Right lobe of liver (tissue), 6 donors: ENCODE results near the gene ATP6V0D1. TPM values are rescaled to one million over a fixed set of nuclear protein-coding genes. Genes with fewer than 3 reads are reported as not detected.

Experiments
- ATAC-seq, 4 donors: fragments of 200-7000 bp; cut with Tn5 transposase; one replicate each; pipeline ENCODE4 v1.9.1; 2020; ENCODE audit warnings: mild to moderate bottlenecking in 4 of 4, moderate library complexity in 4 of 4
- DNase-seq, 3 donors: peaks; one replicate each; pipeline ENCODE4 v3.0.0-alpha.2; 2020
- H3K27ac ChIP-seq, 3 donors: fragments of 200-600 bp; one replicate each; pipeline ENCODE4 v1.8.0; 2022
- H3K27me3 ChIP-seq, 2 donors: fragments of 200-600 bp; one replicate each; pipeline ENCODE4 v1.8.0; 2022
- H3K36me3 ChIP-seq, 4 donors: fragments of 200-600 bp; sonication (generic) in 1 of 4; one replicate each; pipeline versions ENCODE4 v1.5.1 to v1.8.0; 2017 to 2022; ENCODE audit warnings: control low read depth in 1 of 4
- H3K4me1 ChIP-seq, 4 donors: fragments of 200-600 bp; sonication (generic) in 1 of 4; one replicate each; pipeline versions ENCODE4 v1.5.1 to v1.8.0; 2017 to 2022; ENCODE audit warnings: control low read depth in 1 of 4
- H3K4me3 ChIP-seq, 3 donors: fragments of 200-600 bp; one replicate each; pipeline ENCODE4 v1.8.0; 2022
- H3K9me3 ChIP-seq, 4 donors: fragments of 200-600 bp; sonication (generic) in 1 of 4; one replicate each; pipeline versions ENCODE4 v1.5.1 to v1.8.0; 2017 to 2022; ENCODE audit warnings: control low read depth in 1 of 4
- POLR2A ChIP-seq: fragments of 450-650 bp; IDR thresholded peaks from one replicate; pipeline ENCODE4 v1.6.1; 2017; ENCODE audit warnings: antibody characterized with exemption, mild to moderate bottlenecking
- WGBS: methylation state at CpG from one replicate; pipeline ENCODE4 v1.1.6; 2018; ENCODE audit warnings: low coverage, low lambda C conversion rate; ENCODE audit not compliant: insufficient coverage; ENCODE audit errors: missing lambda C conversion rate; 5-methylcytosine and 5-hydroxymethylcytosine counted together
- intact Hi-C, 2 donors: fragments of 100-400 bp; cut with DNase I; formaldehyde crosslinking; loops; one replicate each; pipeline versions ENCODE4 v1.11.2 to v1.14.1; 2022
- total RNA-seq, 6 experiments: library from RNA; depleted of rRNA in 2 of 6; stranded (reverse); fragments of >200 nt in 2 of 6; fragmentation: NEBNext Ultra II Directional in 3 of 6; extraction: Animal tissue kit (Norgen Biotek cat#: 25700) in 3 of 6; gene quantifications; one replicate each; pipeline versions ENCODE4 v1.1.0 to v1.2.4, GENCODE V29; 2016 to 2023
- TF ChIP-seq, protein P1 (sequence below), 4 donors: fragments of 200-600 bp in 3 of 4; fragments of 450-650 bp in 1 of 4; IDR thresholded peaks; one replicate each; pipeline versions ENCODE4 v1.5.1 to v1.8.0; 2016 to 2022; ENCODE audit warnings: antibody characterized with exemption in 4 of 4, mild to moderate bottlenecking in 2 of 4
- donor health status: DM: no; HTN: yes; CAD: no.
- donor health status: DM: no; HTN: no; CAD: no.
- donor health status: DM: no; HTN: no; CAD: no.
- donor health status: DM: no; HTN: yes; CAD: no.
- donor health status: DM: no; HTN: yes; CAD: no.

Gene ATP6V0D1
- total RNA-seq, 6 experiments from 2014 or later = 33.6 to 84.6 (median 47.0) TPM

DNA sequence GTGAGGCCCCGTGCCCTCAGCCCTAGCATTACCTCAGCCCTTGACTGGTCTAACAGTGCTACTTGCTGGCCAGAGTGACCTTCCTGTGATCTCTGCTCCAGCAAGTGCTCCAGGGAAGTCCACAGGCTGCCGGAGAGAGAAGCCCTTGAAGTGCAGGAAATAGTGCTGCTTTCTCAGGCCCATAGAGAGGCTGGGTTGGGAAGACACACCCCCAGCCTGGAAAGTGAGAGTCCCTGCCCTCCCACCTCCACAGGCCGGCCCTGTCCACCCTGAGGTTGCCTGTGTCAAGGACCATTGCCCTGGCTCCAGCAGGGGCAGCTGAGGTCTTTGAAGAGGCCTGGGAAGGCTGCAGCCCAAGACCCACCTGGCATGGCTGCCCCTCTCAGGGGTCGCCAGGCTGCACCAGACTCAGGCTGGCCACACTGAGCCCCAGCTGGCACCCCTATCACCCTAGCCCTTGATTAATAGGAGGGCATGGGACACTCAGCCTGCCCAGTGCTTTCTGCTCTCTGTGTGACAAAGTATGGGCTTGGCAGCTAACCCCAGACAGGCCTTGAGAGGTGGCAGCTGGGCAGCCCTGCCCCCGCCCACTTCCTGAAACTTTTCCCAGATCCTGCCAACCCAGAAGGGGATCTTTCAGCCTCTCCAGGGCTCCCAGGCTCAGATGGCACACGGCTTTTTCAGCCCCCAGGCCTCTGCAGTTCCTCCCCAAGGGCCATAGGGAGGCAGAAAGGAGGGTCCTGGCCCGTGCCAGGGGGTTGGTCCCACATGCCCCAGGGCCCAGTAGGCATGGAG is 21.7 kb downstream of the ATP6V0D1 start:
- WGBS = 33% methylated on average over 4 of the region's 7 CpGs
- Histone ChIP-seq H3K27me3 (no peaks in the 10 kb centered on the region), H3K36me3 (no peaks in the 10 kb centered on the region), H3K4me3 (no peak overlapping the region), H3K9me3 (no peaks in the 10 kb centered on the region), H3K27ac (peak overlapping the region in 2 of 3 donors; percentile 53 to 66), H3K4me1 (peaks cover 0 to 31% (median 17%) of the 10 kb centered on the region in 4 donors)
- ATAC-seq = peak; percentile 55 to 77 (median 67)
- TF ChIP-seq, protein P1, sequence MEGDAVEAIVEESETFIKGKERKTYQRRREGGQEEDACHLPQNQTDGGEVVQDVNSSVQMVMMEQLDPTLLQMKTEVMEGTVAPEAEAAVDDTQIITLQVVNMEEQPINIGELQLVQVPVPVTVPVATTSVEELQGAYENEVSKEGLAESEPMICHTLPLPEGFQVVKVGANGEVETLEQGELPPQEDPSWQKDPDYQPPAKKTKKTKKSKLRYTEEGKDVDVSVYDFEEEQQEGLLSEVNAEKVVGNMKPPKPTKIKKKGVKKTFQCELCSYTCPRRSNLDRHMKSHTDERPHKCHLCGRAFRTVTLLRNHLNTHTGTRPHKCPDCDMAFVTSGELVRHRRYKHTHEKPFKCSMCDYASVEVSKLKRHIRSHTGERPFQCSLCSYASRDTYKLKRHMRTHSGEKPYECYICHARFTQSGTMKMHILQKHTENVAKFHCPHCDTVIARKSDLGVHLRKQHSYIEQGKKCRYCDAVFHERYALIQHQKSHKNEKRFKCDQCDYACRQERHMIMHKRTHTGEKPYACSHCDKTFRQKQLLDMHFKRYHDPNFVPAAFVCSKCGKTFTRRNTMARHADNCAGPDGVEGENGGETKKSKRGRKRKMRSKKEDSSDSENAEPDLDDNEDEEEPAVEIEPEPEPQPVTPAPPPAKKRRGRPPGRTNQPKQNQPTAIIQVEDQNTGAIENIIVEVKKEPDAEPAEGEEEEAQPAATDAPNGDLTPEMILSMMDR (IDR thresholded peaks at IDR 0.05) = no peak
- TF ChIP-seq POLR2A = no peak
- intact Hi-C loops = no loop called here
- DNase-seq = peak in 1 of 3 donors; percentile 64

GRCh38 chr16:67458121-67458641 is 22.8 kb downstream of the ATP6V0D1 start:
- intact Hi-C loops = no loop called here
- Histone ChIP-seq H3K27me3 (no peaks in the 10 kb centered on the region), H3K4me1 (peaks cover 0 to 29% (median 17%) of the 10 kb centered on the region in 4 donors), H3K4me3 (no peak overlapping the region), H3K27ac (peak overlapping the region in 1 of 3 donors; percentile 47), H3K9me3 (no peaks in the 10 kb centered on the region), H3K36me3 (no peaks in the 10 kb centered on the region)
- 100% methylated on average over 3 of the region's 6 CpGs for whole genome bisulfite sequencing
- no peak for DNase-seq
- peak in 1 of 4 donors; percentile 11 for ATAC-seq
- no peak for TF ChIP-seq POLR2A
- TF ChIP-seq, protein P1 (IDR thresholded peaks at IDR 0.05) = no peak

DNA sequence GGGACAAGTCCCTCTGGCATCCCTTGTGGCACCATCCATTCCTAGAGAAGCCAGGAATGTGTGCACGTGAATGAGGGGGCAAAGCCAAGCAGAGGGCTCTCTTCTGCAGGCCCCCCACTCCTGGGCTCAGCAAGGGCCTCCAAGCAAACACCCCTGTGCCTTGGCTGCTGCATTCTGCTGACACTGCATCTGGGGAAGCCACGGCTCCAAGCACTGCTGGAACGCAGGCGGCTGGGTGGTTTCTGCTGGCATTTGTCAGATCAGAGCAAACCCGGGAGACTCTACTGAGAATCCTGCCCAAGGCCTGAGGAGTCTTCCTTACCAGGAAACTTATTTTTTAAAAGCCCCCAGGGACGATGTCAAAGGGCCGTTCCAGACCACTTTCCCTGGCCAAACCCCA is 23.3 kb downstream of the ATP6V0D1 start:
- H3K4me1 ChIP-seq = peaks cover 0 to 29% (median 17%) of the 10 kb centered on the region in 4 donors
- H3K4me3 ChIP-seq = no peak overlapping the region
- H3K9me3 ChIP-seq = no peaks in the 10 kb centered on the region
- ATAC-seq (no peak), DNase-seq (no peak)
- H3K36me3 ChIP-seq = peaks cover 0 to under 1% (median 0%) of the 10 kb centered on the region in 4 donors
- intact Hi-C loops = no loop called here
- WGBS = 100% methylated on average over 1 of the region's 7 CpGs
- TF ChIP-seq, protein P1 (IDR thresholded peaks at IDR 0.05) = no peak
- no peak for TF ChIP-seq POLR2A
- no peaks in the 10 kb centered on the region for H3K27me3 ChIP-seq
- H3K27ac ChIP-seq = peak overlapping the region in 1 of 3 donors; percentile 47

DNA sequence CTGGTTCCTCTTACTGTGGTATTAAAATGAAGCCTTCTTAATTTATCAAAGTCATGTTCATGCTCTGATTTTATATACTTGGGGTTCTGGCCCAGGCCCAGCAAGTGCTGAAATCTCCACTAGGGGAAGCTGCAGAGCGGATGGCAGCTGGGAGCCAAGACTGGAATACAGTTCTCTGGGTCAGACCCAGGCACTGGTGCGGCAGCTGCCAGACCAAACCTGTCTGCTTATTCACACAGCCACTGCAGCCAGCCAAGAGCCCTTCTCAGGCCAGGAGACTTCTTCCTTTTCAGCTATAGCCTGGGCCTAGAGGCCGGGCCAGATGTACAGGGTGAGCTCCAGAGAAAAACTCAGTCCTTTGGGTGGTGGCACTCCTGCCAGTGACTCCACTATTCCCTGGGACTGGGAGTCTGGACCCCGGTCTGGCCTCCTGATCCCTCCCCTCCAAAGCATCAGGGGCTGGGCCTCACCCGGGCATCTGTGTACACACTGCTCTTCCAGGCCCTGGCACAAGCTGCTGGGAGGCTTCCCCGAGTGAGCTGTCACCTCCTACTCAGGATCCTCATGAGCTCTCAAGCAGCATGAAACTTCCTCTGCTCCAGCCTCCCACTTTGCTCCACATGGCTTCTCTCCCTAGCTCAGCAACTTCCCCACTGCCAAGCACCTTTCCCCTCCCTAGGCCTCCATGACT is 24.4 kb downstream of the ATP6V0D1 start:
- intact Hi-C loops = no loop called here
- Histone ChIP-seq H3K27ac (no peak overlapping the region), H3K9me3 (no peaks in the 10 kb centered on the region), H3K4me1 (peaks cover 0 to 29% (median 17%) of the 10 kb centered on the region in 4 donors), H3K27me3 (no peaks in the 10 kb centered on the region), H3K36me3 (peaks cover 0 to 3% (median 0%) of the 10 kb centered on the region in 4 donors), H3K4me3 (no peak overlapping the region)
- no peak for TF ChIP-seq POLR2A
- TF ChIP-seq, protein P1 (IDR thresholded peaks at IDR 0.05) = peak; percentile 24 to 50 (median 37)
- 29% methylated on average over 4 of the region's 6 CpGs for WGBS
- ATAC-seq (peak; percentile 10 to 62 (median 34)), DNase-seq (no peak)
